Pancreas (tissue), 10 donors: ENCODE data around the gene SMYD3. TPM values are rescaled to one million over a fixed set of nuclear protein-coding genes. Genes with fewer than 3 reads are reported as not detected.

Experiments
- ATAC-seq, 4 donors: fragments of 200-7000 bp; cut with Tn5 transposase; one replicate each; pipeline versions ENCODE4 v1.8.0 to v1.9.1; 2020; ENCODE audit warnings: mild to moderate bottlenecking in 4 of 4, moderate library complexity in 4 of 4
- DNase-seq, 6 donors: peaks; one replicate each; pipeline ENCODE4 v3.0.0-alpha.2; 2020
- FAIRE-seq: peaks from 2 replicates; lab custom pipeline; 2012; peaks lifted over from hg19 to GRCh38; lab: Jason Lieb, UNC
- H3K27ac ChIP-seq, 4 donors: fragments of 200-600 bp; sonication (generic); 1 replicate in 3 of 4; 2 replicates in 1 of 4; pipeline versions ENCODE4 v1.5.0 to v1.8.0; 2020
- H3K27me3 ChIP-seq, 4 donors: fragments of 200-600 bp; one replicate each; pipeline ENCODE4 v1.8.0; 2021
- H3K36me3 ChIP-seq, 3 donors: fragments of 200-600 bp; sonication (generic) in 1 of 3; one replicate each; pipeline versions ENCODE4 v1.5.0 to v1.8.0; 2020 to 2021
- H3K4me1 ChIP-seq, 3 donors: fragments of 200-600 bp; one replicate each; pipeline ENCODE4 v1.8.0; 2021
- H3K4me3 ChIP-seq, 4 donors: fragments of 200-600 bp; sonication (generic) in 2 of 4; one replicate each; pipeline versions ENCODE4 v1.5.0 to v1.8.0; 2020 to 2021
- H3K9me3 ChIP-seq, 4 donors: fragments of 200-600 bp; one replicate each; pipeline ENCODE4 v1.8.0; 2021
- CTCF ChIP-seq, 4 donors: fragments of 200-600 bp; sonication (generic) in 3 of 4; IDR thresholded peaks; one replicate each; pipeline versions ENCODE4 v1.5.0 to v1.8.0; 2021; ENCODE audit warnings: antibody characterized with exemption in 4 of 4
- WGBS, 2 donors: extraction: QIAGEN DNeasy Blood & Tissue Kit; methylation state at CpG; one replicate each; pipeline ENCODE4 v1.1.7; 2013; 5-methylcytosine and 5-hydroxymethylcytosine counted together
- intact Hi-C, 3 donors: fragments of 100-400 bp; cut with DNase I; formaldehyde crosslinking; loops; one replicate each; pipeline versions ENCODE4 v1.11.1 to v1.14.2; 2022
- polyA plus RNA-seq, 2 donors: library from polyadenylated mRNA; stranded (reverse); fragments of 200-250 nt; gene quantifications; one replicate each; pipeline ENCODE4 v1.2.3, GENCODE V29; 2013
- total RNA-seq, 6 donors: library from RNA; stranded (reverse); fragmentation: NEBNext Ultra II Directional in 4 of 6; extraction: Animal tissue kit (Norgen Biotek cat#: 25700) in 4 of 6; gene quantifications; one replicate each; pipeline versions ENCODE4 v1.2.1 to v1.2.4, GENCODE V29; 2021 to 2023
- donor health status: healthy with polysubstance abuse.
- donor health status: DM: no; HTN: no; CAD: no; lungs with moderate emphysema.
- donor health status: DM: no; HTN: no; CAD: no.
- donor health status: control.
- donor health status: control.
- donor health status: Bipolar disorder and iron deficiency.
- donor health status: DM: yes; HTN: yes; CAD: no.
- donor health status: DM: no; HTN: no; CAD: no.
- donor health status: DM: no; HTN: no; CAD: no.
- donor health status: DM: yes; HTN: yes; CAD: no.

SMYD3 gene
- total and polyA plus RNA-seq, 8 donors, result 4.6 to 10.5 (median 6.7) TPM

GRCh38 chr1:246213036-246213435, 294.0 kb downstream of the SMYD3 start:
- Histone ChIP-seq H3K27ac (no peak overlapping the region), H3K9me3 (no peaks in the 10 kb centered on the region), H3K4me1 (no peaks in the 10 kb centered on the region), H3K4me3 (no peak overlapping the region), H3K27me3 (no peaks in the 10 kb centered on the region), H3K36me3 (no peaks in the 10 kb centered on the region)
- WGBS, 2 donors, result 90 to 96% methylated on average over 3 of the region's 3 CpGs
- DNase-seq, result no peak
- no peak for FAIRE-seq
- intact Hi-C loops, result no loop called here
- TF ChIP-seq CTCF (IDR thresholded peaks at IDR 0.05), result no peak
- no peak for ATAC-seq

- Histone ChIP-seq H3K27me3 (no peaks in the 10 kb centered on the region), H3K4me3 (no peak overlapping the region), H3K36me3 (no peaks in the 10 kb centered on the region), H3K9me3 (no peaks in the 10 kb centered on the region), H3K4me1 (no peaks in the 10 kb centered on the region), H3K27ac (no peak overlapping the region)
- no peak for ATAC-seq
- intact Hi-C loops, result no loop called here
- TF ChIP-seq CTCF (IDR thresholded peaks at IDR 0.05), result no peak
- peak; percentile 43 for FAIRE-seq
- DNase-seq, result no peak
- WGBS, 2 donors, result 92 to 95% methylated on average over 2 of the region's 2 CpGs
Observed at GRCh38 chr1:246212013-246212412, 295.1 kb downstream of the SMYD3 start.

GRCh38 chr1:246210756-246211155, 296.3 kb downstream of the SMYD3 start:
- 70 to 73% methylated on average over 10 of the region's 10 CpGs for WGBS, 2 donors
- TF ChIP-seq CTCF (IDR thresholded peaks at IDR 0.05), result no peak
- Histone ChIP-seq H3K4me1 (no peaks in the 10 kb centered on the region), H3K27me3 (no peaks in the 10 kb centered on the region), H3K27ac (no peak overlapping the region), H3K4me3 (no peak overlapping the region), H3K9me3 (no peaks in the 10 kb centered on the region), H3K36me3 (no peaks in the 10 kb centered on the region)
- intact Hi-C loops, result no loop called here
- FAIRE-seq, result no peak
- DNase-seq, result no peak
- peak in 1 of 4 donors; percentile 36 for ATAC-seq

GRCh38 chr1:246208105-246208504, 299.0 kb downstream of the SMYD3 start:
- Histone ChIP-seq H3K4me3 (no peak overlapping the region), H3K4me1 (no peaks in the 10 kb centered on the region), H3K27me3 (no peaks in the 10 kb centered on the region), H3K9me3 (no peaks in the 10 kb centered on the region), H3K27ac (no peak overlapping the region), H3K36me3 (no peaks in the 10 kb centered on the region)
- ATAC-seq (no peak), DNase-seq (no peak), FAIRE-seq (no peak)
- WGBS, 2 donors, result 87 to 92% methylated on average over 2 of the region's 2 CpGs
- intact Hi-C loops, result no loop called here
- no peak for TF ChIP-seq CTCF (IDR thresholded peaks at IDR 0.05)

- intact Hi-C loops, result no loop called here
- FAIRE-seq, result no peak
- Histone ChIP-seq H3K9me3 (no peaks in the 10 kb centered on the region), H3K4me1 (no peaks in the 10 kb centered on the region), H3K36me3 (no peaks in the 10 kb centered on the region), H3K27me3 (no peaks in the 10 kb centered on the region), H3K4me3 (no peak overlapping the region), H3K27ac (no peak overlapping the region)
- DNase-seq, result no peak
- TF ChIP-seq CTCF (IDR thresholded peaks at IDR 0.05), result no peak
- no peak for ATAC-seq
- WGBS, 2 donors, result 97 to 100% methylated on average over 6 of the region's 6 CpGs
Observed at GRCh38 chr1:246203180-246203579, 303.9 kb downstream of the SMYD3 start.
